ELR (cell line): ENCODE measurements around the gene CDC14B.

ENCODE experiments used
- DNase-seq: peaks from one replicate; pipeline ENCODE4 v3.0.0-alpha.2; 2015; ENCODE audit warnings: low read depth

CDC14B gene

DNA sequence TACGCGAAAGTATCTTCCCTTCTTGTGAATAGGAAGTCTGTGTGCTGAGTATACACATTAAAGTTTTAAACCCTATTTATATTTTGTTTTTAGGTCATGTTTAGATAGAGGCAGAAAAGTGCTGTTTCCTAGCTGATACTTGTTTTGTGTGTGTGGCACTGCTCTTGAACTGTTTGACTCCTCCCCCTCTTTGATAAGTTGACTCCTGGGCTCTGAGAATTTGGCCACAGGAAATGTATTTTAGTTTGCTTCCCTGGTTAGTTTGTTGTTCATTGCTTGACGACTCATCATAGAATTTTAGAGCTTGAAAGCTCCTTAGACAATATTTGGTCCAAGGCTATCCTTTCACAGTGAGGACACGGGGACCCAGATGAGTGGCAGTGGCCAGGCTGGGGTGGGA, 2.0 kb upstream of the CDC14B start:
- peak; percentile 30 for DNase-seq

DNA sequence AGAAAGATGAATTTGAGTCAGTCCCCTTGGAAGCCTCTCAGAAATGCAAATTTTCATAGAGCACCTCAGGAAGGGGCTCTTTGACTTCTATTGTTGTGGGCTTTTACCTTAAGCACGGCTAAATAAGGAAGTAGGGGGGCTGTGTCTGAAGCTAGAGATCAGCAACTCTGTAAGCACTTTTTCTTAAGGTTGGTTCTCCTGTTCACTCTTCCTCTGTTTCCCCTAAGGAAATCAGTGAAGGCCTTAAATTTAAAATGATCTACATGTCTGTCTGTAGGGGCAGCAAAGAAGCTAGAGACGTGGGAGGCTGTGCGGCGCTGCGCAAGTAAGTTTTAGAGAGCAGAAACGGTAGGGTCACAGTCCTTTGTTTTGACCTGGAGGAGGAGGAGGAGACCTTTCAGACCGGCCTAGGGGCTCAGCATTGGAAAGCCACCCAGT, 1.2 kb upstream of the CDC14B start:
- DNase-seq: no peak

DNA sequence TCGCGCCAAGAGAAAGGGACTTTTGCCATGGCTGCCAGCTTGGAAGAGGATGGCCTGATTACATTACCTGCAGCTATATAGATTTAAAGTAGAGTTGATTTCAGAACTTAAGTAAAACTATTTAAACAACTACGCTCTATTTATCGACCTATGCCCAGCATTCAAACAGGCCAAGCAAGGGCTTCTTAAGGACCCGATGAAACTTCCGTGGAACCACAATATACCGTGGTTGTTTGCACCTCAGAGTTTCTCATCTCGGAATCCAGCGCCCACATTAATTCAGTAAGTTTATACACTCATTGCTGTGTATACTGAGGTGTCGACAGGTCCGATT, 505 bp upstream of the CDC14B start:
- DNase-seq: no peak

DNA sequence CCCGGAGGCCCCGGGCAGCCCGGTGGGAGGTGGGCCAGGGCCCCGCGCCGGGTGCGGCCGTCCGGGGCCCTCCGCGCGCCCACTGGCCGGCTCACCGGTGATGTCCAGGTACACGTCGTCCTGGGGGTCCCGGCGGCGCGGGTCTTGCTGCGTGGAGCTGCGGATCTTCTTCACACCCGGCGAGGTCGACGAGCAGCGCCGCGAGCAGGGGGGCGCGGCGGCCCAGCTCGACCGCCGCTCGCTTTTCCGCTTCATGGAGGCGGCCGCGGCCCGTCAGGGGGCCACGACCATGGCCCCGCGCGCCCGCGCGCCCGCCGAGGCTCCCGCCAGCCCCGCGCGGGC, 548 bp downstream of the CDC14B start:
- no peak for DNase-seq

DNA sequence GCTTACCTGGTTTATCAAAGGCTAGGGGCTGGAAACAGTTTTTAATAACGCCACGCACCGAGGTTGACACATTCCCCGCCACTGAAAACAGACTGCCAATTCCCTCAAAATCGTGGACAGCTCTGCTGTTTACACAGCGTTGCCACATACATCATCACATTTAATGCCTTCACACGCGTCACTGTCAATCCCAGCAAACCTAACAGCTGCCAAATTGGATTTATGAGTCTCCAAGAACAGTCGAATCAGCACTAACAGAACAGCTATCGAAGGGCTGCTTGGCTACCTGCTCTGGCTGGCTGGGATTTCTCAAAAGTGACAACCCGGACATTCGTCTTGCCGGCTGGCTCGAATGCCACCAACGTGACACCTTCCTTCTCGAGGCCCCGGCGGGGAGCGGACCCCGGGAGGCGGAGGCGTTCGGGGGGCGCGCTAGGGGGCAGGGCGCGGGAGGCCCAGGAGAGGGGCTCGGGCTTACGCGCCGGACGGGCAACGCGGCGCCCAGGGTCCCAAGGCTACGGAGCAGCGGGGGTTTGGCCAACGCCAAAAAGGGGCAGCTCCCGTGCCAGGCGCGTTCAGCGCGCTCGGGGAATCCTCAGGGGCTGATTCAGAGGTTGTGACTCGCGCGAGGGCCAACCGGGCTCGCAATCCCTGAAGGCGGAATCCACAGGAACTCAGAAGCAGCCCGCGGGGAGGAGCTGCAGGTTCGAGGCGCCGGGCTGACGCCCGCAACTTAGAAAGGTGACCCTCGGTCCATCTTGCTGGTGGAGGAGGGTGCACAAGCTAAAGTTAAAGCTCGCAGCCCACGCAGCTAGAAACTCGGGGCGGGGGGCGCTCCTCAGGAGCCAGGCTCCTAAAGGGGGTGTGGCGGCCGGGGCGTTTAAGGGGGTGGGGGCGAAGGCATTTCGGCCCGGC, 1.2 kb downstream of the CDC14B start:
- peak; percentile 80 for DNase-seq

DNA sequence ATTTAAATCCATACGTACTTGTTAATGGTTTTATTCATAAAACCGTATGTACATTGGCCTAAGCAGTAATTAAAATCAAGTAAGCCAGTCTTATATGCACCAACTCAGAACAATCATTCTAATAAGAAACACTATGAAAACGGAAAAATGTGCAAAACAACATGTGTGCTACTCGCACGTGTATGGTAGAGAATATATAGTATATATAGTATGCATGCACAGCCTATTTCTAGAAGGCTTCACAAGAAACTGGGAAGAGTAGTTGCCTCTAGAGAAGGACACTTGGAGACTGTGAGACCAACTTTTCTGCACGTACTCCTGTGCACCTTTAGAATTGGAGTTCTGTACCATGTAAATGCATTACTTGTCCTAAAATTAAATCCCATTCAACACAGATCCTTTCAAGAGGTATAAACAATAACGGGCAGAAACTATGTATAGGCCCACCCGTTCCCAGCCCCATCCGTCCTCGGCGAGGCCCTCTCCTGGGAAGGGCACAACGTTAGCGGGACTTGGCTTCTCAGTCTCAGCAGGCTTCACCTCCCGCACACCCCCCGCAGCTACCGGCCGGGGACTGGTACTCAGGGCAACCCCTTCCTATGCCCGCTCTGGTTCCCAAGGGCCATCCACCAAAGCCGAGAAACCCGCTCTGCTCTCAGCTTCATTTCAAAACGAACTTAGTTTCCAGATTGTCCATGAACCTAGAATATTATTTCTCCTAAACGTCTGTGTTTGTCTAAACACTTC, 2.0 kb downstream of the CDC14B start:
- no peak for DNase-seq

DNA sequence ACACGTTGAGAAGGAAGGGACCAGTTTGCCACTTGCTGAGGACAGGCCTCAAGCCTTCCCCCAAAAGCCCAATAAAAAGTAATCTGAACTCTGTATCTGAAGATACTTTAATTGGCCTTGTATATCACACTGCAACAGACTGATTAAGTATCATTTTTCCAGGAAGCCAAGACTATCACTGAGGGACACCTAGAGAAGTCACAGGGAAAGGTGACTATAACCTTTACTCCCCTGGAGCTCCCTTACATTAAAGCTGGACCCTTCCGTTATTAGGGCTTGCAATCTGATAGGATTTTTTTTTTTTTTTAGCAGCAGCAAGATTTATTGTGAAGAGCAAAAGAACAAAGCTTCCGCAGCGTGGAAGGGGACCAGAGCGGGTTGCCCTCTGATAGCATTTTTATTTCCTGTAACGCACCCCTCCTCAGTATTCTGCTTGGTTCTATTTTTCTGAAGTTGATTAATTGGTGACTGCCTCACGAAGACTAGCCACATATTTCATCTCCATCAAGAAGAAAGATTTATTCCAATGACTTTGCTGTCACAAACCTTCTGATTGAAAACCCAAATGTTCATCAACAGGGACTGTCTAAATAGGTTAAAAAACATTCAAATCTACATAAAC, 2.7 kb downstream of the CDC14B start:
- DNase-seq: no peak

DNA sequence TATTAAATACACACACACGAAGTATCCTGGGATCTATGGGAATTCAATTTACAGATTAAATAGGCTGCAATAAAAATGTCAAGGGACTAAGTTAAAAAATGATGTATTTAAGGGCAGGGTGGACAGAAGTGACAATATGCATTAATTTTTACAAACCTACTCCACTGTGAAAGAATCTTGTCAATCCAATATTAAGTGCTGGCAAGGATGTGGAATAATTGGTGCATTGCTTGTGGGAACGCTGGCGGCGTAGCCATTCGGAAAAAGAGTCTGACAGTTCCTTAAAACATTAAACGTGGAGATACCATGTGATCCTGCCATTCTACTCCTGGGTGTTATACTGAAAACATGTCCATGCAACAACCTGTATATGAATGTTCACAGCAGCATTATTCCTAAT, 4.2 kb downstream of the CDC14B start:
- no peak for DNase-seq

DNA sequence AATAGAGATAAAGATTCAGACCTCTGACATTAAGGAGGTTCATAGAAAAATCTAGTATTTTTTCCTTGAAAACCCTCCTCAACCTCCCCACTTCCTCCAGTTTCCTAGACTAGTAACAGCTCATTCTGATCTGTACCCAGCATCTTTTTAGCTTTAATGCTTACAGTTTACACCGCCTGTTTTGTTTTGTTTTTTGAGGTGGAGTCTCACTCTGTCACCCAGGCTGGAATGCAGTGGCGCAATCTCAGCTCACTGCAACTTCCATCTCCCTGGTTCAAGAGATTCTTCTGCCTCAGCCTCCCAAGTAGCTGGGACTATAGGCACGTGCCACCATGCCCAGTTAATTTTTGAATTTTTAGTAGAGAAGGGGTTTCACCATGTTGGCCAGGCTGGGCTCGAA, 5.0 kb downstream of the CDC14B start:
- DNase-seq: peak; percentile 65

DNA sequence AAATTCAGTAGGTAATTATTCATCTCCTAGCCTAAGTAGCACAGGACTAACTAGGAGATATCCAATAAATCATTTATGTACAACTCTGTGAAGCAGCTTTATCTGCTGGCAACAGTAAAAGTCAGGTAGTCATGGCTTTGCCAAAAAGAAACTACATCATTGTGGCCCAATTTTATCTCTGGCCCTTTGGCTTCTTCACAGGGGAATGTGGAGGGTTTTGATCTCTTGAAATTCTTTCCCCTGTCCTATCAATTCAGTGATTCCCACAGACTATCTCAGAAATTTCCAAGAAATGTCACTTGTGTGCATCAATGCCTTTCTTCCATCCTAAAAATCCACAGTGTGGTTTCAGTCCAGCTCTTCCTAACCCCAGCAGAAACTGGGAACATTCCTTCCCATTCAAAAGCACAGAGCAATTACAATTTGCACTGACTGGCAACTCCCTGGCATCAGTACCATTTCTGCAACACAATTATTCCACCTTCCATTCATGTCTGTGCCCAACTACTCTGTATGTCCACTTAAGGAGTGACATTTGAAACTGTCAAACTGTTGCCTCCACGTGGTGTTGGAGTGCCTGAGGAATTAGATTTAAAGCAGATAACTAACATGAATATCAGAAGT, 6.6 kb downstream of the CDC14B start:
- no peak for DNase-seq

DNA sequence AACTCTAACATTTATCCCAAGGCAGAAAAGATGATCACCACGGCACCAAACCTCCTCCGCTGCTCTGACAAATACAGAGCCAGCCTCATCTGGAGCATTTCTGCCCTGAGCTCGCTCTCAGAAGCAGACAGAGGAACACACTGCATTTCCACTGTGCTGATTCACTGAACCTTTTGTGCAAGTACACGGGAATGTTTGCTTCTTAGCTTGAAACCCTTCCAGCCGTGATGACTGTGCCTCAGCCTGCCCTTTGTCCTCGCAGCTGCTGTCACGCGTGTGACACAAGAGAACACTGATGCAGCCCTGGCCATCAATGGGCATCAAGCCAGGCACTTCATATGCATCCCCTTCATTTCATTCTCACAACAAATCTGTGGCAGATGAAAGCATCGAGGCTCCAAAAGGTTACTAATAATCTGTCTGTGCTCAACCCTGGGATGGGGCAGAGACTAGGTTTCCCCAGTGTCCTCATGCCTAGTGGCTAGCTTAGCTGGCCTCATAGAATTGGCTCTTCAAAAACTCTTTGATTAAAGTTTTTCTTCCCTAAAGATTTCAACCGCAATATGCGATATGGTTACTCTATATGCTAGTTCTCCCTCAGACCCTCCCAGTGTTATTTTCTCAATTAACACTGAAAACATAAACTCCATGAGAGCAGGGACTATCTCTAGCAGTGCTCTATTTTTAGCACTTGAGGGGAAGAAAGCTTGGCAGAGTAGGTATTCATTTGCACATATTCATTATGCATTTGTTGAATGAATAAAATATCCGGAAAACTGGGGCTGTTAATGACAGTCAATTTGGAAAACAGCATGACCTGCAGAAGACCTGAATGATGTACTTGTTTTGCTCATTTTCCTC, 7.3 kb downstream of the CDC14B start:
- DNase-seq: peak; percentile 91

DNA sequence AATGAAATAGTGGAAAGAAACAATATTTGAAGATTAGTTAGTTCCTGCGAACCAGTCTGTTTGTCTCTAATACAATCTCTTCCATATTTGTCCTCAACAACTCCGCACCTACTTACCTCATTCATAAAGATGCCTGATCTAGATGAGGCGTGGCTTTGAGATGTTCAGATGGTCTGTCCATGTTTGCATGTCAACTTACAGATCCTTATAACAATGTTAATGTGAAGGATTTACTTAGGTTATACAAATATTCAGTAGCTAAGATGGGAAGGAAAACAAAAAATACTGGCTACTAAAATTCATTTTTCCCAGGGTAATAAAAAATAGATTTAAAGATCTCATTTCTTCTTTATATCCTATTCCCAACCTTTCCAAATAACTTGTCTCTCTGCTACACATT, 8.3 kb downstream of the CDC14B start:
- DNase-seq: no peak

DNA sequence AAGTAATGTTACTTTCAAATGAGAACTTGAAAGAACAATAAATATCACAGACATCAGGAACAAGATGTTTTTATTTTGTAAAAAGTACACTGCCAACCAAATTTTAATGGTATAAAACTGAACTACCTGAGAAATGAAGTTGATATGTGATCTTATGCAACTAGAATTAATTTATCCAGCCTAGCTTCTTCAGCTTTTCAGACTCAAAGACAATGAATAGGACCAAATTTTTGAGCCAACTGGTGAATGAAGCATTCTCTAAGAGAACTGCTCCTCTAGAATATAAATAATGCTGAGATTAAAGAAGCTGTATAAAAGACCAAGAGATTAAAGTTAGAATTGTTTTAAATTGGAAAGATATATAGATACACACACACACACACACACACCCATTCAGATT, 9.9 kb downstream of the CDC14B start:
- no peak for DNase-seq

DNA sequence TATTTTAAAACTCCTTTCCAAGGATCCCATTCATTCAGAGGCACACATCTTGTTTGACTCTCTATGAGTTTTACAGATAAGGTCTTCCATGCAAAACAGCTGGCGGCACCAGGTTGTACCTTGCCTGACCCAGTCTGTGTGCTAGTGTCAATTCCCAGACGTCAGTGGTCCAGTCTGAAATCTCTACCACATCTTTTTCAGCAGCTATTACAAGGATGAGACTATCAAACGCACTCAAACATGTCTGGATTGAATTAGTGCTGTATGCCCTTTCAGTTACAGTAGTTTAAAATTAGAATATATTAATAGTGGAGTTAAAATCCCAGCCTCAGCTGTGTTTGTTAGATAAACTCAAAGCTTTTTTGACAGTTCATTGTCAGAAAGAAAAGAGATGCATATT, 11.7 kb downstream of the CDC14B start:
- DNase-seq: no peak

DNA sequence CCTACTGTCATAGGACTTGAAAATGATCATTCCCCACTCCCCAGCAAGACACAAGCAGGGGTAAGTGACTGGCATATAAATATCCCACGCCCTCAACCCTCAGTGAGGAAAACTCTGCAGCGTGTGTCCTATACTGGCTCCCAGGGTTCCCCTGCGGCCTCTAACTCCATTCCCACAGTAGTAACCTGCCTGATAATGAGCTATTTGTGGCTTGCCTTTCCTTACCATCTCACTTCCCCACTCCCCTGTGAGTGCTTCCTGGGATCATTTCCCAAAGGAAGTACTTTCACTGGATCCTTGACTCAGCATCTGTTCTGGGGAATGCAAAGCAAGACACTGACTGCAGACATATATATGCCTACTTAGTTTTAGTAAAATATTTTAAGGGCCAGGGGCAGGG, 14.3 kb downstream of the CDC14B start:
- DNase-seq: no peak

DNA sequence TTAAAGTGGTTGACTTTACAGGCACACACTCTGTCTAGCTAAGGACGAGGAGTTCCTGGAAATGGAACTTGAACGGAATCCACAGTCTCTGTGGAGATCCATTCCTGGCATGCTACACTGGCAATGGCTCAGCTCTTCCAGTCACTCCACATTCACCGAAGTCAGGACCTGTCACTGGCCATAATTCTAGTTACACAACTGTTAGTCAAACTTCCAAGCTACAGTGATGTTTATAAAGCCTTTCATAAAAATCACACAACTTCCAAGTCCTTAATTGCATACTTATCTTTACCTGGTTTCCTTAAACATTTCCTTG, 15.7 kb downstream of the CDC14B start:
- DNase-seq: no peak

DNA sequence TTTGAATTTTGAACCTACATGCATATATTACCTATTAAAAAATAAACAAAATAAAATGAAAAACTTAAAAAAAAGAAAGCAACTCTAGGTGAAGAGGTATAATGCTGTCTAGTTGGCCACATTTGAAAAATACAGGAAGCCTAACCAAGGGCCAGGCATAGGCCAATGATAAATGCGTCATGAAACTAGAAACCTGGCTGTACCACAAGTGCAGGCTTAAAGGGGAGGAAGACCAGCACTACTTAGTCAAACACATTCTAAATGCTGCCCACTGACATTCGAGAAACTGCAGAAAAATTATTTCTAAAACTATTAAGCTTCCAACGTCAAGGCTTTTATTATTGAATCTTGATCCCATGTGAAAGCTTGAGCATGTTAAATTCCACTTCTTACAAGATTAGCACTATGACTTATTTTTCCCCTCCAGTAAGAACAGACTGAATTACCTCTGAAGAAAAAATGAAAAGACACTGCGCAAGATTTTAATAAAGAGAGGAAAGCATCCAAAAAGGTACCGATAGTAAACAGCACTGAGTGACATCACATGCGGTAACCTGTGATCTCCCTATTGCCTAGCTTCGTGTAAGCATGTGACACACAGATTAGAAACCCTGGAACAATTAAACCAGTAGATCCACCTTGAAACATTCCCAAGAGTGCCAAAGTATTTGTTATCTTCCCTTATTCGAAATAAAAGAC, 16.2 kb downstream of the CDC14B start:
- DNase-seq: no peak

DNA sequence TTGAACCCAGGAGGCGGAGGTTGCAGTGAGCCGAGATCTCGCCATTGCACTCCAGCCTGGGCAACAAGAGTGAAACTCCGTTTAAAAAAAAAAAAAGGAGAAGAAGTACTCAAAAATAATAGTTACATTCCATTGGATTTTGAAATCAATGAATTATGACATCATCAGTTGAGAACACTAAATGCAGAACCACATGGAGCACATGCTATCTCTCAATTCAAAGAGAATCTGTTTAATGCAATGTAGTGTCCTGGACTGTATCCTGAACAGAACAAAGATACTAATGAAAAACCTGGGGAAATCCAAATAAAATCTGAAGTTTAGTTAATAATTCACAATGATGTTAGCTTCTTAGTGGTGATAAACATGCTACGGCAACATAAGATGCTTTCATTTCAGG, 20.3 kb downstream of the CDC14B start:
- DNase-seq: no peak

DNA sequence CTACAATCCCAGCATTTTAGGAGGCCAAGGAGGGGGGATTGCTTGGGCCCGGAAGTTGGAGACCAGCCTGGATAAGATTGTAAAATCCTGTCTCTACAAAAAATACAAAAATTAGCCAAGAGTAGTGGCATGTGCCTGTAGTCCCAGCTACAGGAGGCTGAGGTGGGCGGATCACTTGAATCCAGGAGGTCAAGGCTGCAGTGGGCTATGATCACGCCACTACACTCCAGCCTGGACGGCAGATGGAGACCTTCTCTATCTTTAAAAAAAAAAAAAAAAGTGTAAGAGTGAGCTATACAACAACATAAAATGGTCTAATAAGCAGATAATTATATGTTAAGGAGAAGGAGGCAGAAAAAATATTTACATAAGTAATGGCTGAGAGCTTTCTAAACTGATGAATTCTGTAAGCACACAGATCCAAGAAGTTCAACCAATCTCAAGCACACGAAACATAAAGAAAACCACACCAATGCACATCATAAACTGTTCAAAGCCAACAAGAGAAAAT, 23.0 kb downstream of the CDC14B start:
- DNase-seq: no peak

DNA sequence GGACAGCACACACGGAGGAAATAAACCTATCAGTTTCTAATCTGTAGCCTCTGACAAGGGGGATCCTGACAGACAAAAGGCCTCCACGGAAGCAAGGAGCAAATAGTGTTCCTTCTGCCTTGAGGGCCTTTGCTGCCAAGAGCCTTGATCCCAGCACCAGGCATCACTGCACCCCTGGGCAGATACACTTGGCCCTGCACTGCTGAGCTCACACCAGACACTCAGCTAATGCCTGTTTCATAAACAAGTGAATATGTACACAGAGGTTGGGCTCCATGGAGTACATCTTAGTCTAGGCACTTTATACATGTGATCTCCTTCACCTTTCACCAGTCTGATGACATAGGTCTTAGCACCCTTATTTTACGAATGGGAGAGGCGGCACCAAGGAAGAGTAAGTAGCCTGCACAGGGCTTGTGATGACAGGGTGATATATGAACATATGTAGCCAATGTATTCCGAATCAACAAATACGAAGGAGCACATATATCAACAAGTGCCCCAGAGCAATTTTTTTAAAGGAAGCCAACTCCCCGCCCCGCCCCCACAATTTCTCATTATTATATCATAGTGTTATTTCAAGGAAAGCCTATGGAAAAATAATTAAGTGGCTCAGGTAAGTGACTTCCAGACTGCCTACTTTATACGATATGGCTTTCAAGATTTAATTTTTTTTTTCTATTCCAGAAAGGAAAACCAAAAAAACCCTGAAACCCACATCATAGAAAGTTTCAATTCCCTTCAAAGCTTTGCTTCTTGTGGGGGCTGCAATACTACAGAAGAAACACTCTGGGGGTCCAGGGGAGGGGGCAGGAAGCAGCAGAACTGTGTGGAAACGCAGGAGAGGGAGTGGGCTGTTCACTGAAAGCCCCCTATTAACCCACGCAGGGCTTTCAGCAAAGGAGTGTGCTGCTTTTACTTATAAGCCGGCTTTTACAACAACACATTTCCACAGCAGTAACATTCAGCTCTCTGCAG, 32.0 kb downstream of the CDC14B start:
- no peak for DNase-seq
